HG03103 (cell line): ENCODE data around the gene NXPH4.

Source experiments
- ATAC-seq: cut with Tn5 transposase; IDR thresholded peaks from one replicate; pipeline ENCODE4 v1.9.1; 2021; ENCODE audit warnings: low read depth; ENCODE audit not compliant: unreplicated experiment

The NXPH4 gene

DNA sequence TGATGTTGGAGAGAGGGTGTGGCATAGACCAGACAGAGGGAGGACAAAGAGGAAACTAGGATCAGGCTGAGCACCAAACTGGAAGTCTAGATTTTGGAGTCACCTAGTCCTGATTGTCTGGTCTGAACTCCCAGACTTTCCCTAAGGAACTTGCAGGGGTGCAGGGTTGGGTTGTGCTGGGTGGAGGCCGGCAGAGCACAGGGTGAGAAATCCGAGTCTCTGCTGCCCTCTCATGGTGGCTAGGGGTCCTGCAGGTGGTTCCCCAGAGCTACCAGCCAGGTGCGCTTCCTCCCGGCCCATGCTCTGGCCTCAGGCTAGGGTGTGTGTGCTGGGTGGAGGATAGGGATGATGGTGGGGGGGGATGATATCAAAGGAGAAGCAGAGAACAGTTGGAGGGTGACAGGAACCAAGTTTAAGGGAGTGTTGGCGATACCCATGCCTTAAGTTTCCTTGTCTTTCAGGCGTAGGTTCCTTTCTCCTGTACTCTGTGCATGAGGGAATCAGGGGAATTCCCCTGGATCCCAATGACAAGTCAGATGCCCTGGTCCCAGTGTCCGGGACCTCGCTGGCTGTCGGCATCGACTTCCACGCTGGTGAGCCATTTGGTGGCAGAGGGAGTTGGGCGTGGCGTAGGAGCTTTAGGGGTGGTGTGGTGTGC lies 33.5 kb upstream of the NXPH4 start:
- peak; percentile 79 for ATAC-seq

DNA sequence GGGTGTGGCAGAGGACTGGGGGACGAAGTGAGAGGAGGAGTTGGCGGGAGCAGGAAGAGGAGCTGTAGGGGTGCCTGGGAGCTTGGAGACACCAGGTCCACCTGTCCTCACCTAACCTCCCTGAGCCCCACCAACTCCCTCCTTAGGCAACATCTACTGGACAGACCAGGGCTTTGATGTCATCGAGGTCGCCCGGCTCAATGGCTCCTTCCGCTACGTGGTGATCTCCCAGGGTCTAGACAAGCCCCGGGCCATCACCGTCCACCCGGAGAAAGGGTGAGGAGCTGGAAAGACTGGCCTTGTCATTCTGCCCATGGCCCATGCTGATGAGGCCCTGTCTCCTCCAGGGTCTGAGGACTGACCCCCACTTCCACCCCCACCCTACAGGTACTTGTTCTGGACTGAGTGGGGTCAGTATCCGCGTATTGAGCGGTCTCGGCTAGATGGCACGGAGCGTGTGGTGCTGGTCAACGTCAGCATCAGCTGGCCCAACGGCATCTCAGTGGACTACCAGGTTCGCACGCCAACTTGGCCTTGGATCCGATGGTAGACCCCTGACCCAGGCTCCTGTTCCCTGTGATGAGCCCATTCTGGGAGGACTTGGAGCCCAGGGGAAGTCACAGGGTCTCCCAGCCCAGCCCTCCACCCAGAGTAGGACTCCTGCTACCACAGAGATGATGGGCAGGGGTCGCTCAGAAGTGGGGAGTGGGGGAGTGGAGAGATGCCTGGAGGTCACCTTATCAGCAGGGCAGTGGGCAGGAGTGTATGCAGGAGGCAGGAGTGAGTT lies 32.5 kb upstream of the NXPH4 start:
- ATAC-seq: no peak

DNA sequence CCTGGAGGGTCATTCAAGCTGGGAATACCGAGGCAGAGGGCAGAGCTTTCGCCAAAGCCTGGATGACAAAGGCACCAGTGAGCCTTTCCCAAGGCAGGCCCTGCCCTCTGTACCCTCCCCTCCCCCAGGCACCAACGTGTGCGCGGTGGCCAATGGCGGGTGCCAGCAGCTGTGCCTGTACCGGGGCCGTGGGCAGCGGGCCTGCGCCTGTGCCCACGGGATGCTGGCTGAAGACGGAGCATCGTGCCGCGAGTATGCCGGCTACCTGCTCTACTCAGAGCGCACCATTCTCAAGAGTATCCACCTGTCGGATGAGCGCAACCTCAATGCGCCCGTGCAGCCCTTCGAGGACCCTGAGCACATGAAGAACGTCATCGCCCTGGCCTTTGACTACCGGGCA lies 31.2 kb upstream of the NXPH4 start:
- ATAC-seq: no peak

GRCh38 chr12:57185906-57186508 lies 30.6 kb upstream of the NXPH4 start:
- ATAC-seq: no peak

DNA sequence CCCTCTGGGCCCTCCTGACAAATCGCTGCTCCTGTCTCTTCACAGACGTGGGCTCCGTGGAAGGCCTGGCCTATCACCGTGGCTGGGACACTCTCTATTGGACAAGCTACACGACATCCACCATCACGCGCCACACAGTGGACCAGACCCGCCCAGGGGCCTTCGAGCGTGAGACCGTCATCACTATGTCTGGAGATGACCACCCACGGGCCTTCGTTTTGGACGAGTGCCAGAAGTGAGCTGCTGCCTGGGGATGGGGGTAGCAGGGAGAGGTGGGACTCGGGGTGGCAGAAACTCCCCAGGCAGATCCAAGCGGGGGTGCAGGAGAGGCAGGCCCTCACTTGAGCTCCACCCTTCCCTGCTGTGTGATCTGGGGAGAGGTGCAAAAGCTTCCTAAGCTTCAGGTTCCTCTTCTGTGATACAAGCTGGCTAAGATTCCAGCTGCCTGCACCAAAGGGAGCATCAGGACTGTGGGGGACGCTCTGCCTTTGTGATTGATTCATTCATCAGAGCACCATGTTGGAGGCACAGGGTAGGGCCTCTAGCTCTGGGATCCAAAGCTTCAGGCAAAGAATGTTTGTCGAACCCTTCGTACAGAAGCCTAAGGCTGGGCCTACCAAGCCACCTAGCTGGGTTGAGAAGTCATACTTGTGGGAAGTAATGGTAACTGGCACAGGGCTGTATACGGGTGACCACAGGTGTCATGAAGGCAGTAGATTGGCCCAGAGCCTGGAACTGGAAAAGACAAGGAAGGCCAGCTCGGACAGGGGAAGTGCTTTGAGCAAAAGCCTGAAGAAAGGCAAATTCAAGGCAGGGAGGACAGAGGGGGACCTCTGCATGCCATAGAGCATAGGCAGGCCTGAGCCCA lies 29.1 kb upstream of the NXPH4 start:
- ATAC-seq: no peak

- no peak for ATAC-seq
Observed at GRCh38 chr12:57188090-57188425, 28.5 kb upstream of the NXPH4 start.

- ATAC-seq: no peak
Observed at GRCh38 chr12:57190037-57190436, 26.6 kb upstream of the NXPH4 start.

- no peak for ATAC-seq
Observed at GRCh38 chr12:57190821-57191220, 25.8 kb upstream of the NXPH4 start.

- no peak for ATAC-seq
Observed at GRCh38 chr12:57191410-57191809, 25.2 kb upstream of the NXPH4 start.

DNA sequence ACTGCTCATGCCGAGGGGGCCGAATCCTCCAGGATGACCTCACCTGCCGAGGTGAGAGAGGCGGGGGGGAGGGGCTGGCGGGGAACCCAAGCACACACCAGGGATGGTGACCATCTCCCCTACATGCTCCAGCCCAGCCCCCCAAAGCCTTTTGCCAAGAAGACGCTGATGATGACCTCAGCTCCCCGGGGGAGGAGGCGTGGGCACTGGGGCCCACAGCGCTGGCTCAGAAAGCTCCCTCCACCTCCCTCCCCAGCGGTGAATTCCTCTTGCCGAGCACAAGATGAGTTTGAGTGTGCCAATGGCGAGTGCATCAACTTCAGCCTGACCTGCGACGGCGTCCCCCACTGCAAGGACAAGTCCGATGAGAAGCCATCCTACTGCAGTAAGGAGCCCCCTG lies 23.7 kb upstream of the NXPH4 start:
- ATAC-seq: no peak

GRCh38 chr12:57193706-57194245 lies 22.8 kb upstream of the NXPH4 start:
- ATAC-seq: no peak

- no peak for ATAC-seq
Observed at GRCh38 chr12:57194253-57194652, 22.3 kb upstream of the NXPH4 start.

DNA sequence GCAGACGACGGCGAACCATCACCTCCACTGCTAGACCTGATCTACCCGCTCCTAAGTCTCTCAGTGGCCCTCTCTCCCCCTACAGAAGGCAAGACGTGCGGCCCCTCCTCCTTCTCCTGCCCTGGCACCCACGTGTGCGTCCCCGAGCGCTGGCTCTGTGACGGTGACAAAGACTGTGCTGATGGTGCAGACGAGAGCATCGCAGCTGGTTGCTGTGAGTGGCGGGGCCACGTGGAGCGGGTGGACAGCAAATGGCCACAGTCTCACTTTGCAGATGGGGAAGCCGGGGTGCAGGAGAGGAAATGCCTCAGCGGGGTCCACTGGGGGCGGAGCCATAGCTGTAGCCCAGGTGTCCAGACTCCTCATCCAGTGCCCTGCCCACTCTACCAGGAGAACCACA lies 21.4 kb upstream of the NXPH4 start:
- no peak for ATAC-seq

DNA sequence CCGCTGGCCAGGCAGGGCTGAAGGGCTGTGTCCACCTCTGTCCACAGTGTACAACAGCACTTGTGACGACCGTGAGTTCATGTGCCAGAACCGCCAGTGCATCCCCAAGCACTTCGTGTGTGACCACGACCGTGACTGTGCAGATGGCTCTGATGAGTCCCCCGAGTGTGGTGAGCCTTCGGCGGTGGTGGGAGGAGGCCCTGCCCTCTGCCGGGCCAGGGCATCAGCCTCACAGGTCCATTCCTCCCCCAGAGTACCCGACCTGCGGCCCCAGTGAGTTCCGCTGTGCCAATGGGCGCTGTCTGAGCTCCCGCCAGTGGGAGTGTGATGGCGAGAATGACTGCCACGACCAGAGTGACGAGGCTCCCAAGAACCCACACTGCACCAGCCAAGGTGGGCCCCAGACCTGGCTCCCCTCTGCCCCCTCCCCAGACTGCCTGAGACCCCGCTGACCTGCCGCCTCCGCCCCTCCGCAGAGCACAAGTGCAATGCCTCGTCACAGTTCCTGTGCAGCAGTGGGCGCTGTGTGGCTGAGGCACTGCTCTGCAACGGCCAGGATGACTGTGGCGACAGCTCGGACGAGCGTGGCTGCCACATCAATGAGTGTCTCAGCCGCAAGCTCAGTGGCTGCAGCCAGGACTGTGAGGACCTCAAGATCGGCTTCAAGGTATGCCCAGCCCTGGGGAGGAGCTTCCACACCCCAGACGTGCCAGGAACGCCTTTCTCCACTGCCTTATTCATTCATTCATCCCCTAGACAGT lies 20.8 kb upstream of the NXPH4 start:
- ATAC-seq: no peak

GRCh38 chr12:57196439-57196838 lies 20.2 kb upstream of the NXPH4 start:
- ATAC-seq: no peak

DNA sequence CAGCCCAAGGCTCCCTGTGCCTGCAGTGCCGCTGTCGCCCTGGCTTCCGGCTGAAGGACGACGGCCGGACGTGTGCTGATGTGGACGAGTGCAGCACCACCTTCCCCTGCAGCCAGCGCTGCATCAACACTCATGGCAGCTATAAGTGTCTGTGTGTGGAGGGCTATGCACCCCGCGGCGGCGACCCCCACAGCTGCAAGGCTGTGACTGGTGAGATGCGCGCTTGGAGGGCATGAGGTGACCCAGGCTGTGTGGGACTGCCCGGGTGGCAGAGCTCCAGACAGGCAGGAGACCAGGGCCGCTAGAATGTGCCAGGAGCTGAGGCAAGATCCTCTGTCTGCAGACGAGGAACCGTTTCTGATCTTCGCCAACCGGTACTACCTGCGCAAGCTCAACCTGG lies 19.6 kb upstream of the NXPH4 start:
- no peak for ATAC-seq

DNA sequence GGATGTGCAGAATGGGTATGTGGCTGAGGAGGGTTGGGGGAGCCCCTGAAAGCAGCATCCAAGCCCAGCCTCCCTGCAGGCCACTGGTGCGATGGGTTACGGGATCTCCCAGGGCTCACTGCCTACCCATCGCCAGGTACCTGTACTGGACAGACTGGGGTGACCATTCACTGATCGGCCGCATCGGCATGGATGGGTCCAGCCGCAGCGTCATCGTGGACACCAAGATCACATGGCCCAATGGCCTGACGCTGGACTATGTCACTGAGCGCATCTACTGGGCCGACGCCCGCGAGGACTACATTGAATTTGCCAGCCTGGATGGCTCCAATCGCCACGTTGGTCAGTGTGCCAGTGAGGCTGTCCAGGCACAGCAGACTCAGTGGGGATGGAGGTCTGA lies 18.3 kb upstream of the NXPH4 start:
- ATAC-seq: no peak

DNA sequence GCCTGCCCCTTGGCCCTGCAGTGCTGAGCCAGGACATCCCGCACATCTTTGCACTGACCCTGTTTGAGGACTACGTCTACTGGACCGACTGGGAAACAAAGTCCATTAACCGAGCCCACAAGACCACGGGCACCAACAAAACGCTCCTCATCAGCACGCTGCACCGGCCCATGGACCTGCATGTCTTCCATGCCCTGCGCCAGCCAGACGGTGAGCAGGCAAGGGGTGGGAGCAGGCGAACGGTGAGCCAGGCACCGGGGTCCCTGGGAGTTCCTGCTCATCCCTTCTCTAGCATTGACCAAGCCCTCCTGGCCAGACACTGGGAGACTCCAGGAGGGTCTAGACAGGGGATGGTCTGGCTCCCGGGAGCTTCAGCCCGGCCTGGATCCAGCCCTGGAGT lies 17.4 kb upstream of the NXPH4 start:
- ATAC-seq: no peak

DNA sequence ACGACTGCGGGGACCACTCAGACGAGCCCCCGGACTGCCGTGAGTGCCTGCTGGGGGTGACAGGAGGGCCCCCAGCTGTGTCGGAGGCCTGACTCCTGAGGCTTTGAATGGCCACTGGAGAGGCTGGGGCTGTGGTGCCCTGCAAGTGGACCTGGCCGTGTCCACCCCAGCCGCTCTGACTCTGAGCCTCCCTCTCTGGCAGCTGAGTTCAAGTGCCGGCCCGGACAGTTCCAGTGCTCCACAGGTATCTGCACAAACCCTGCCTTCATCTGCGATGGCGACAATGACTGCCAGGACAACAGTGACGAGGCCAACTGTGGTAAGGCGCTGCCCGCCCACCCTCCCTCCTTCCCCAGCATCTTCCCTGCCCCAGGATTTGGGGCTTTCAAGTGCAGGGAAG lies 16.1 kb upstream of the NXPH4 start:
- ATAC-seq: no peak

GRCh38 chr12:57201219-57201618 lies 15.4 kb upstream of the NXPH4 start:
- no peak for ATAC-seq
